SJCRH30 (cell line): ENCODE measurements around the gene ATP2B3. TPM values are rescaled to one million over a fixed set of nuclear protein-coding genes. Genes with fewer than 3 reads are reported as not detected.

Experiments used
- DNase-seq, 2 experiments: peaks; one replicate each; pipeline ENCODE4 v3.0.0-alpha.2; 2015 to 2020
- H3K27ac ChIP-seq: fragments of 250-450 bp; sonication (Bioruptor Pico); 2 replicates; pipeline ENCODE4 v1.5.1; 2020; ENCODE audit warnings: mild to moderate bottlenecking, moderate library complexity
- H3K27me3 ChIP-seq: fragments of 250-450 bp; sonication (Bioruptor Pico); 2 replicates; pipeline ENCODE4 v1.5.1; 2020; ENCODE audit warnings: mild to moderate bottlenecking, moderate library complexity
- H3K36me3 ChIP-seq: fragments of 250-450 bp; sonication (Bioruptor Pico); 2 replicates; pipeline ENCODE4 v1.5.1; 2020; ENCODE audit warnings: mild to moderate bottlenecking, moderate library complexity
- H3K4me1 ChIP-seq: fragments of 250-450 bp; sonication (Bioruptor Pico); 2 replicates; pipeline ENCODE4 v1.5.1; 2020; ENCODE audit warnings: mild to moderate bottlenecking, moderate library complexity
- H3K4me3 ChIP-seq: fragments of 250-450 bp; sonication (Bioruptor Pico); 2 replicates; pipeline ENCODE4 v1.5.1; 2020; ENCODE audit warnings: mild to moderate bottlenecking, moderate library complexity
- H3K9me3 ChIP-seq: fragments of 250-450 bp; sonication (Bioruptor Pico); replicated peaks from 2 replicates; pipeline ENCODE4 v1.5.1; 2020; ENCODE audit warnings: mild to moderate bottlenecking, moderate library complexity
- total RNA-seq: library from RNA; depleted of rRNA; stranded (reverse); fragments of >200 nt; shearing (Covaris generic); gene quantifications from 2 replicates; pipeline ENCODE4 v1.2.3, GENCODE V29; 2014

The ATP2B3 gene
- total RNA-seq, 1 experiment from 2014 or later = 0.06 TPM

DNA sequence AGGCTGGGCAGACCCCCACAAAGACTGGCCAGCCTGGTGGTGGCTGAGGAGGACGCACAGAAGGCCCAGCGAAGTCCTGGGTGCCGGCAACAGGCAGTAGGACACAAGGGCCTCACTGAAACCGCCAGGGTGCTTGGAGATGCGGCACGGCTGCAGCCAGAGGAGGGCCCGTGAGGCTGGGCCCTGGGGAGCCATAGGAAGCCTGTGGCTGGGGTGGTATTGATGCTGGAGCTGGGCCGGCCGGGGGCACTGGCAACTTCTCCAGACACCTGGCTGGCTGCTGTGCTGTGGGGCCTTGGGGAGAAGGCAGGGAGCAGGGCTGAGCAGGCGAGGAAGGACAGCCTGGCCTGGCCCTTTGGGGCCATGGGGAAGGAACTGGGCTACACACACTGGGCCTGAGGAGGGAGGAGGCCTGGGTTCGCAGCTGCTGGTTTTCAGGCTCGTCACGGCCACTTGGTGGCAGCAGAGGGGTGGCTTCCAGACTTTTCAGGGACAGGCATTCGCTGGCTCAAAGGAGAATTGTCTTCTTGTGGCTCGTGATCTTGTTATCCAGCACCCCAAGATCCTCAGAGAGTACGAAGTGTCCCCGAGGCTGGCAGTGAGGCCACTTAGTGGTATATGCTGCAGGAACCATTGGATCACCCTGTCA lies 37.2 kb downstream of the ATP2B3 start:
- H3K4me3 ChIP-seq = no peak overlapping the region
- peak; percentile 37 to 65 for DNase-seq
- no peaks in the 10 kb centered on the region; the same call in 1 of the 2 replicates for H3K27me3 ChIP-seq
- H3K9me3 ChIP-seq = no peaks in the 10 kb centered on the region
- no peak overlapping the region for H3K27ac ChIP-seq
- H3K36me3 ChIP-seq = no peaks in the 10 kb centered on the region
- no peaks in the 10 kb centered on the region for H3K4me1 ChIP-seq

DNA sequence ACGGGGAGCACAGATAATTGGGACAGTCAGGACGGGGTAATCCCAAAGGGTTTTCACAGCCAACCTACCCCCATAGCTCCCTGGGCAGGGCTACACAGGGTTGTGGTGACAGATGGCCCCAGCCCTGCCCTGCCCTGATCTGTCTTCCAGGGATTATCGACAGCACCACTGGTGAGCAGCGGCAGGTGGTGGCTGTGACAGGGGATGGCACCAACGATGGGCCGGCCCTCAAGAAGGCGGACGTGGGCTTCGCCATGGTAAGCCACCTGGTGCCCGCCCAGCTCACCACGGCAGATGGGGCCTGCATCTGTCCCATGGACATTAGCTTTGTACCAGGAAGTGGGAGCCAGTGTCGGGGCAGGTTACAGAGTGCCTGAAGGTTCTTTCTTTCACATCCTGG lies 39.3 kb downstream of the ATP2B3 start:
- Histone ChIP-seq H3K4me1 (no peaks in the 10 kb centered on the region), H3K36me3 (no peaks in the 10 kb centered on the region), H3K27ac (no peak overlapping the region), H3K9me3 (no peaks in the 10 kb centered on the region), H3K27me3 (no peaks in the 10 kb centered on the region; the same call in 1 of the 2 replicates), H3K4me3 (no peak overlapping the region)
- no peak for DNase-seq

DNA sequence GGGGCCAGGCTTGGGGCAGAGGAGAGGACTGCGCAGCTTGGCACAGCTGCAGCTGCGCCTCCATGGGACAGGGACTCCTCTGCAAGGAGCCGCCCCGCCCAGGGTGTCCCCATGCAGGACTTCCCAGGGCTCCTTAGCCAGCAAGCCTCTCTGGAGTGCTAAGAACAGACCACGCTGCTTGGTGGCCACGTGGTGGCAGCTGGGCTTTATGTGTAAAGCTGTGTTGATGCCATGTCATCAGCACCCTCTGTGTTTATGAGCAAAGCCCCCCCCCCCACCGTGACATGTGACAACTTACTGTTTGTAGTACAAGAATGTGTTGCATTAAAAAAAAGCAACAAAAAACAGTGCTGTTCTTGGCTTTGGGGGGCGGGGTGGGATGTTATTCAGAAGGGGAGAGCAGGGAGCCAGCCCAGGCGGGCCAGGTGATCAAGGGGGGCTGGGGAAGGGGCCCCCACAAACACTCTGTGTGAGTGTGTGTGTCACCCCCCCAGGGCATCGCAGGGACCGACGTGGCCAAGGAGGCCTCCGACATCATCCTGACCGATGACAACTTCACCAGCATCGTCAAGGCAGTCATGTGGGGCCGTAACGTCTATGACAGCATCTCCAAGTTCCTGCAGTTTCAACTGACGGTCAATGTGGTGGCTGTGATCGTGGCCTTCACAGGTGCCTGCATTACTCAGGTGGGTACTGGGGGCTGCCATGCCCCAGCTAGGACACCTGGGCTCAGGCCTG lies 40.3 kb downstream of the ATP2B3 start:
- Histone ChIP-seq H3K27ac (no peak overlapping the region), H3K4me1 (no peaks in the 10 kb centered on the region), H3K27me3 (no peaks in the 10 kb centered on the region; the same call in 1 of the 2 replicates), H3K9me3 (no peaks in the 10 kb centered on the region), H3K4me3 (no peak overlapping the region), H3K36me3 (no peaks in the 10 kb centered on the region)
- no peak for DNase-seq

DNA sequence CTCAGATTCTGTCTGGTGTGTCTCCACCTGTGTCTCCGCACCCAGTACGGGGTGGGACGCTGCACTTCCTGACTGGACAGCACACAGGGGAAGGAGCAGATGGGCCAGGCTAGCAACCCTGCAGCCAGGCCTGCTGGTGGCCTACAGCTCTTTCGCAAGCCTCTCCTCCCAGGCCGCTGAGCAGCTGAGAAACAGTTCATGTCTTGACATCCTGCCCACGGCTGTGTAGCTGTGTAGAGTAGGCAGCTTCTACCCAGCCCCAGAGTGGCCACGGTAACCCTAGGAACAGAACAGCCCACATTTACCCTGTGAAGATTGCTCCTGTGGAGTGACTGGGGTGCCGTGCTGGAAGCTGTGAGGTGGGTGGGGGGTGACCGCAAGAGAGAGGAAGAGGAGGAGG lies 42.6 kb downstream of the ATP2B3 start:
- no peaks in the 10 kb centered on the region for H3K36me3 ChIP-seq
- H3K4me1 ChIP-seq = no peaks in the 10 kb centered on the region
- DNase-seq = no peak
- H3K27ac ChIP-seq = no peak overlapping the region
- H3K27me3 ChIP-seq = no peaks in the 10 kb centered on the region; the same call in 1 of the 2 replicates
- H3K9me3 ChIP-seq = no peaks in the 10 kb centered on the region
- H3K4me3 ChIP-seq = no peak overlapping the region

DNA sequence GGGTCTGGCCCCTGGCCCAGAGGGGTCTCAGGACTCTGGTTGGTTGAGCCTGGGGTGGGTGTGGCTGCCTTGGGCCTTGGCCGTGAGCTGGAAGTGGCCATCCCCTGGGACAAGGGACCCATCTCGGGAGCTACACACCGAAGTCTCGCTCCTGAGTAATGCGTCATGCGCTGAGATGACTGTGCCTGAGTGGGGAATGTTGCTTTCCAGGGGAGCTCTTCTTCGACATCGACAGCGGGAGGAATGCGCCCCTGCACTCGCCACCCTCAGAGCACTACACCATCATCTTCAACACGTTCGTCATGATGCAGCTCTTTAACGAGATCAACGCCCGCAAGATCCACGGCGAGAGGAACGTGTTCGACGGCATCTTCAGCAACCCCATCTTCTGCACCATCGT lies 43.0 kb downstream of the ATP2B3 start:
- no peaks in the 10 kb centered on the region for H3K4me1 ChIP-seq
- H3K9me3 ChIP-seq = no peaks in the 10 kb centered on the region
- no peak overlapping the region for H3K27ac ChIP-seq
- no peaks in the 10 kb centered on the region for H3K36me3 ChIP-seq
- H3K4me3 ChIP-seq = no peak overlapping the region
- no peaks in the 10 kb centered on the region for H3K27me3 ChIP-seq
- DNase-seq = no peak

DNA sequence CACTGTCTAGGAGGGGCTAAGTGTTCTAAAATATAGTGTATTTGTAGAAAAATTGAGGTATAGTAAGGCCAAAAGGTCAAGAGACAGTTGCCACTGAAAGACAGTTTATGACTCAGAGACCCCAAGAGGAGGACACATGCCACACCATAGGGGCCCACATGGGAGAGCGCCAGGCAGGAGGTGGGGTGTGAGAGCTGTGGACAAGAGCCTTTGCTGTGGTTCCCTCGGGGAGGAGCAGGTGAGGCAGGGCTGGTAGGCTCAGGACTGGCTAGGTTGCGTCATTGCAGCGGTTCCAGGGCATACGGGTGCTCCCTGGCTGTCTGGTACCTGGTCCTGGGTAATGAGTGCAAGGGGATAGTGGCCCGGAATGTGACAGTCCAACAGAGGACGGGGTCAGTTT lies 43.9 kb downstream of the ATP2B3 start:
- Histone ChIP-seq H3K27ac (no peak overlapping the region), H3K4me3 (no peak overlapping the region), H3K27me3 (no peaks in the 10 kb centered on the region), H3K4me1 (no peaks in the 10 kb centered on the region), H3K36me3 (no peaks in the 10 kb centered on the region), H3K9me3 (no peaks in the 10 kb centered on the region)
- no peak for DNase-seq

DNA sequence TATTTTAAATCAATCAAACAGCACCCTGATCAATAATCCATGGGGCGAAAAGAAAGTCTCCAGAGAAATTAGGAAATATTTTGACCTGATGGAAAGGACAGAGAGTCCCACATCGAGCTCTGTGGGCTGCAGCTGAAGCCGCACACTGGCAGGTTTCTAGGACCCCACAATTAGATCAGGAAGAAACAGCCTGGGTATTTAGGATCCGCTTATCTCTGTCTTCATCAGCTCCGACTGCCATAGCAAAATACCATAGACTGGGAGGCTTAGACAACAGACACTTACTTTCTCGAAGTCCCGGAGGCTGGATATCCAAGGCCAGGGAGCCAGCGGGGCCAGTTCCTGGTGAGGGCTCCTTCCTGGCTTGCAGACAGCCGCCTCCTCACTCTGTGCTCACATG lies 45.1 kb downstream of the ATP2B3 start:
- Histone ChIP-seq H3K9me3 (no peaks in the 10 kb centered on the region), H3K27me3 (no peaks in the 10 kb centered on the region), H3K36me3 (no peaks in the 10 kb centered on the region), H3K27ac (no peak overlapping the region), H3K4me1 (no peaks in the 10 kb centered on the region), H3K4me3 (no peak overlapping the region)
- DNase-seq = no peak

DNA sequence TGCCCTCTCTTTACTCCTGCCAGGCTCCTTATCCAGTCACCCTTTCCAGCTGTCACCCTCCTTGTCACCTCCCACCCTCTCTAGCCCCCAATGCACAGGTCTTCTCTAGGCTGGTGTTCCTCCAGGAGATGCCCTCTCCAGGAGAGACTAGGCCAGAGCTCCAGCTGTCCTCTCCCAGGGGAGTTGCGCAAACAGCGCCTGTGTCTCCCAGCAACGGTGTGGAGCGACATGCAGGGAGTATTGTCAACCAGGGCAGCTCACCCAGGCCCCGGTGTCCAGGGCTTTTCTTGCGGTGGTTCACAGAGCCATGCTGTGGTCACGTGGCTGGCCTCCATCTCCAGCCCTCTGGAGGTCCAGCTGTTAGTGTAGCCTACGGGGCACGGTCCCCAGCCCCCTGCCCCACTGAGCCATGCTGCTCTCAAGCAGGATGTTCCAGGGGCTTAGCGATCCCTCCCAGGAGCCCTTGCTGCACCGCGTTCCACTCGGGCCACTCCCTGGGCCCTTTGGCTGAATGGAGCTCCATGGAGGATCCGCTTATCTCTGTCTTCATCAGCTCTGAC lies 46.7 kb downstream of the ATP2B3 start:
- DNase-seq = peak; percentile 31 to 36
- Histone ChIP-seq H3K9me3 (no peaks in the 10 kb centered on the region), H3K27me3 (no peaks in the 10 kb centered on the region), H3K4me1 (no peaks in the 10 kb centered on the region), H3K27ac (no peak overlapping the region), H3K36me3 (no peaks in the 10 kb centered on the region), H3K4me3 (no peak overlapping the region)

DNA sequence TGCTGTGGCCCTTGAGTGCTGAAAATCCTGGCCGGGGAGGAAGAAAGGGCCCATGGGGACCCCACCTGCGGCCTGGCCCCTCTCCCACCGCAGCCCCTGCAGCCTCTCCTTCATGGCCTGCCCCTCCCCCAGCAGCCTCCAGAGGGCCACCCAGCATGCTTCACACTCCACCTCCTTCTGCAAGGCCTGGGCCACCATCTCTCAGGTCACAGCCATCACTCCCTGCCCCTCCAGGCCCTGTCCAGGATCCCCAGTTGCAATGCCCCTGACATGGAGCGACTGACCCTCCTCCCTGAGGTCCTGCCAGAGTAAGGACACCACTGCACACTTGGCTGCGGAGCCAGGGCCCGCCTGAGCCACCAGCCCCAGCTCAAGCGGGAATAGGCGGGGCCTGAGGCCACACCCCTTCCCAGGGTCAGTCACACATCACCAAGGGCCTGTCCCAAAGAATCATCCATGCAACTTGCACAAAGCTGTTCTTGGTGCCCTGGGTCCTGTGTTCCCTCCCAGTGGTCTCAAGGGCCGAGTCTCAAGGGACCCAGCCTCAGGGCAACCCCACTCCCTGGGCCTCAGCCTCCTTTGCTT lies 48.6 kb downstream of the ATP2B3 start:
- no peaks in the 10 kb centered on the region for H3K27me3 ChIP-seq
- DNase-seq = no peak
- H3K27ac ChIP-seq = no peak overlapping the region
- no peaks in the 10 kb centered on the region for H3K9me3 ChIP-seq
- H3K4me1 ChIP-seq = no peaks in the 10 kb centered on the region
- no peaks in the 10 kb centered on the region for H3K36me3 ChIP-seq
- H3K4me3 ChIP-seq = no peak overlapping the region

DNA sequence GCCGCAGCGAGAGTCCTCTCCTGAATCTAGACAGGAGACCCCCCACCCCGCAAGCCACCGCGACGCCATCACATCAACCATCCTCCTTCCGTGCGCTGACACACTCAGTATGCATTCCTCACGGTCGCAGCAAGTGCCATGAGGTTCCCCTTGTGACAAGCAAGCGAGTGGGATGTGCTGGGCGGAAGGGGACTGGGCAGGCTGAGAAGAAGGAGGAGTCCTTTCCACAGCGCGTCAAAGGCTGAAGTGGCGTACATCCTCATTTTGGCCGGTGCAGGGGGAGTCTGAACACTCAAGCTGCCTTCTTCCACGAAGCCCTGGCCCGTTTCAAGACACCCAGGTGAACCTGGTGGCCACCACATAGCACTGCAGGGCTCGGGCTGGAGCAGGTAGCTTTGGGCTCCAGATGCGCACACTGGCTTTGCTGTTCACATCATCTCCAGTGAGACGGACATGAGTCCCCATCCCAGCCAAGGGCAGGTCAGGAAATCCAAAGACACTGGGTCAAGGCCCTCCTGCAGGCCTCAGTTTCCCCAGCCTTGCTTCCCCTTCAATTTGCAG lies 51.1 kb downstream of the ATP2B3 start:
- DNase-seq = no peak
- no peak overlapping the region for H3K4me3 ChIP-seq
- H3K9me3 ChIP-seq = no peaks in the 10 kb centered on the region
- H3K27ac ChIP-seq = no peak overlapping the region
- no peaks in the 10 kb centered on the region for H3K4me1 ChIP-seq
- no peaks in the 10 kb centered on the region for H3K27me3 ChIP-seq
- H3K36me3 ChIP-seq = no peaks in the 10 kb centered on the region

DNA sequence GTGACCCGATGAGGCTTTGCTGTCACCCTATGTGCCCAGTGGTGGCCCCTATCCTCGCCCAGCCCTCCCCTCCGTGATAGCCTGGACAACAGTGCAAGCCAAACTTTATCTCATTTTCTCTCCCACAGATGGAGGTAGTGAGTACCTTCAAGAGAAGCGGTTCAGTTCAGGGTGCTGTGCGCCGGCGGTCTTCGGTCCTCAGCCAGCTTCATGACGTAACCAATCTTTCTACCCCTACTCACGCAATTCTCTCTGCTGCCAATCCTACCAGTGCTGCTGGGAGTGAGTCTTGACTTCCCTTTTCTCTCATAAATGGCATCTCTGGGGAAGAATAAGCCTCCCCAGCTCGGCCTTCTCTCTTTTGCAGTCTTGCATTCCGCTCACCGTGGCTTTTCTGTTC lies 52.0 kb downstream of the ATP2B3 start:
- Histone ChIP-seq H3K4me1 (no peaks in the 10 kb centered on the region), H3K9me3 (no peaks in the 10 kb centered on the region), H3K36me3 (no peaks in the 10 kb centered on the region), H3K4me3 (no peak overlapping the region), H3K27me3 (no peaks in the 10 kb centered on the region), H3K27ac (no peak overlapping the region)
- DNase-seq = no peak

DNA sequence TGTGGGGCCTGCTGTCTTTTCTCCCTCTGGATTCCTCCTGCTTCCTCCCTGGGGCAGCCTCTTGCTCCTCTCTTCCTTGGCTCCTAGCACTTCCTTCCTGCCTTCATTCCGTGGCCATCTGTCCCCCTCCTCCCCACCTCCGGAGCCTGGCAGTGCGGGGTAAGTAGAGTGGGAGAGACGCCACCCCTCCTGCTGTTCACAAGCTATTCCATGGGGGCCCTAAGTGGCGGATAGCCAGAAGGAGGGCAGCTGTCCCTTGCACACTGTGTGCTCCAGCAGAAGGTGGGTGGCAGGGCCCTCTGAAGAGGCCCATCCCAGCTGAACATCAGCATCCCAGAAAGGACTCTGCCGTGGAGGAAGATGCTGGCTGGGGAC lies 54.1 kb downstream of the ATP2B3 start:
- no peak for DNase-seq
- H3K9me3 ChIP-seq = no peaks in the 10 kb centered on the region
- no peaks in the 10 kb centered on the region for H3K4me1 ChIP-seq
- no peak overlapping the region for H3K4me3 ChIP-seq
- no peak overlapping the region for H3K27ac ChIP-seq
- H3K36me3 ChIP-seq = no peaks in the 10 kb centered on the region
- H3K27me3 ChIP-seq = no peaks in the 10 kb centered on the region

DNA sequence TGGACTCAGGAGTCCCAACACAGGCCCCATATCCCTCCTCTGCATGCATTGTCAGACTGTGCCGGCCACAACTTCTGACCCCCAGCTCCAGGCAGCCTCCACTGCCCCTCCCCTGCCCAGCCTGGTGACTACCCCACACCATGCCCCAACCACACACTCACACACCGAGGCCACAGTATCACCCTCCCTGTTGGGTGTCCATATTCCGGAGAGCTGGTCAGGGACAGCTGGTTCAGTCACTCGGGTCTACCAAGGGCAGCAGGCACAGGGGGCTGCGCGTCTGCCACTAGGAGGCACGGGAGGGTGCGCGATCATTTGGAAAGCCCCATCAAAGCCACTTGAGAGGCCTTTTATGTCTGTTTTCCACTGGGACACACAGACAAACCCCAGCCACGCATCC lies 55.2 kb downstream of the ATP2B3 start:
- Histone ChIP-seq H3K4me1 (no peaks in the 10 kb centered on the region), H3K27ac (no peak overlapping the region), H3K9me3 (no peaks in the 10 kb centered on the region), H3K36me3 (no peaks in the 10 kb centered on the region), H3K27me3 (no peaks in the 10 kb centered on the region), H3K4me3 (no peak overlapping the region)
- no peak for DNase-seq

DNA sequence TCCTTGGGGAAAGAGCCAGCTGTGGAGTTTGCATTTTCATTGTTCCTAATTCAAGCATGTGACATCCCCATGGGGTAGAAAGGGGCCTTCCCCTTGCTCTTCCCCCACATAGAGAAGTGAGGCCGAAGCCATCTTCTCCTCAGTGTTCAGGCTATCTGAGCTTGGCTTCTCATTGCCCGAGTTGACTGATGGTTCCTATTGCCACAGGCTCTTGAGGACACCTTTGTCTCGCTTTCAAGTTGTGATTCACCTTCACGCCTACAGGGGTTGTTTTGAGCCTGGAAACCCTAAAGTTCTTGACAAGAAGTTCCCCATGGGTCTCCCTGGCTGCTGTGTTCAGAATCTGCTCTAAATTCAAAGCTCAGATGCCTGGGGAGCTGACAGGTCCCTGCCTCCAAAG lies 56.5 kb downstream of the ATP2B3 start:
- Histone ChIP-seq H3K36me3 (no peaks in the 10 kb centered on the region), H3K9me3 (no peaks in the 10 kb centered on the region), H3K27me3 (no peaks in the 10 kb centered on the region), H3K27ac (no peak overlapping the region), H3K4me1 (no peaks in the 10 kb centered on the region), H3K4me3 (no peak overlapping the region)
- DNase-seq = no peak

DNA sequence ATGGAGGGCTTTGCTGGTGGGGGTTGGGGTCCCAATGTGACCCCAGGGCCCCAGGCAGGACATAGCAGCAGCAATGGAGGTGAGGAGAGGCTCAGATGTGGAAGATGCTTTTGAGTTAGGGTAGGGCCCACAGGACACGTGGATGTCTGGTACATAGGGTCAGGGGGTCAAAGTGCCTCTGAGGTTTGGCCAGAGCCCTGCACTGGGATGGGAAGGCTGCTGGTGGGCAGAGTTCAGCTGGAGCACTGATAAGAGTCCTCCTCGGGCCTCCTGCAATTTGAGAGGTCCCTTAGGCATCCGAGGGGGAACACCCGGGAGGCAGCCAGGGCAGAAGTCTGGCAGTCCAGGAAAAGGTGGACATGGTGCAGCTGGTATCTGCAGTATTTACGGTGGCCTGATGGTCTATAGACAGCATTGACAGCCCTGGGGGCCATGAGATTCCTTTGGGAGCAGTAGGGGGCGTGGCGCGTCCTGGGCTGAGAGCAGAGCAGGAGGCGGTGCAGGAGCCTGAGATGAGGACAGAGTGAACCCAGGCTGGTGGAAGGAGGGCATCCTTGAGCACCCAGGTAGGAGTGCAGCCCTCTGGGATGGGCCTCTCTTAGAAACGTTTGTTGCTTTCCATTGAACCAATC lies 58.9 kb downstream of the ATP2B3 start:
- H3K4me3 ChIP-seq = no peak overlapping the region
- H3K27ac ChIP-seq = no peak overlapping the region
- H3K4me1 ChIP-seq = no peaks in the 10 kb centered on the region
- DNase-seq = no peak
- H3K36me3 ChIP-seq = no peaks in the 10 kb centered on the region
- H3K27me3 ChIP-seq = no peaks in the 10 kb centered on the region
- no peaks in the 10 kb centered on the region for H3K9me3 ChIP-seq
